HepG2 (cell line): Measurements from ENCODE around the gene CSNK1E. TPM values are rescaled to one million over a fixed set of nuclear protein-coding genes. Genes with fewer than 3 reads are reported as not detected.

ENCODE experiments used
- GMEB1 ChIP-seq: sonication (generic); formaldehyde crosslinking; IDR thresholded peaks from 2 replicates; pipeline ENCODE4 v1.5.1; 2020; ENCODE audit warnings: missing genetic modification reagents, mild to moderate bottlenecking, borderline replicate concordance
- IKZF1 ChIP-seq: fragments of 450-650 bp; IDR thresholded peaks from 2 replicates; pipeline ENCODE4 v1.7.1; 2016
- KDM5B ChIP-seq: sonication (generic); formaldehyde crosslinking; IDR thresholded peaks from 2 replicates; pipeline ENCODE4 v1.4.0; 2020; ENCODE audit warnings: missing genetic modification reagents, mild to moderate bottlenecking, borderline replicate concordance
- KDM6A ChIP-seq: IDR thresholded peaks from 2 replicates; pipeline ENCODE4 v1.6.1; 2016; ENCODE audit warnings: low read depth
- KMT2A ChIP-seq: sonication (generic); formaldehyde crosslinking; IDR thresholded peaks from 2 replicates; pipeline ENCODE4 v1.4.0; 2020; ENCODE audit warnings: missing genetic modification reagents
- MYPOP ChIP-seq: sonication (generic); formaldehyde crosslinking; IDR thresholded peaks from 2 replicates; pipeline ENCODE4 v1.8.1; 2023; ENCODE audit warnings: mild to moderate bottlenecking, moderate library complexity, missing genetic modification reagents
- POLR2AphosphoS5 ChIP-seq: IDR thresholded peaks from 2 replicates; pipeline ENCODE4 v1.6.1; 2012; ENCODE audit warnings: low read depth, low read length
- SRF ChIP-seq: IDR thresholded peaks from 2 replicates; pipeline ENCODE4 v1.6.1; 2011; ENCODE audit warnings: mild to moderate bottlenecking, low read depth, low read length, moderate library complexity
- TEAD3 ChIP-seq: optimal IDR thresholded peaks from 2 replicates; pipeline ENCODE3; 2016; ENCODE audit warnings: borderline replicate concordance
- TGIF2 ChIP-seq: IDR thresholded peaks from 2 replicates; pipeline ENCODE4 v1.6.1; 2016; ENCODE audit warnings: control low read depth, missing compliant biosample characterization
- ZNF143 ChIP-seq: sonication (generic); formaldehyde crosslinking; IDR thresholded peaks from 2 replicates; pipeline ENCODE4 v1.4.0; 2020; ENCODE audit warnings: missing genetic modification reagents
- ZNF235 ChIP-seq: sonication (generic); formaldehyde crosslinking; IDR thresholded peaks from 2 replicates; pipeline ENCODE4 v1.8.1; 2023; ENCODE audit warnings: mild to moderate bottlenecking, missing genetic modification reagents, borderline replicate concordance
- ZNF263 ChIP-seq: sonication (generic); formaldehyde crosslinking; IDR thresholded peaks from 2 replicates; pipeline ENCODE4 v1.4.0; 2020; ENCODE audit warnings: missing genetic modification reagents
- polyA plus RNA-seq, 8 experiments: library from polyadenylated mRNA; depleted of rRNA in 3 of 8; stranded (reverse) in 7 of 8; unstranded in 1 of 8; fragments of >200 nt; fragmentation: Illumina TruSeq in 4 of 8; extraction: Trizol in 4 of 8; gene quantifications; 2 replicates each; pipeline versions ENCODE4 v1.2.1 to v1.2.3, GENCODE V29; 2011 to 2016; ENCODE audit warnings: low read depth in 4 of 8, missing spikeins in 1 of 8, mixed read lengths in 1 of 8; ENCODE audit not compliant: insufficient read depth in 1 of 8
- total RNA-seq, 5 experiments: library from RNA; depleted of rRNA; stranded (reverse); fragments of >200 nt; fragmentation: Illumina TruSeq; extraction: Trizol; gene quantifications; 2 replicates each; pipeline ENCODE4 v1.2.3, GENCODE V29; 2016; ENCODE audit warnings: low read depth in 1 of 5
- TF ChIP-seq, protein P1 (sequence below): sonication (generic); formaldehyde crosslinking; IDR thresholded peaks from 2 replicates; pipeline ENCODE4 v1.9.0; 2021; ENCODE audit warnings: mild to moderate bottlenecking, missing genetic modification reagents
- TF ChIP-seq, protein P2 (sequence below): IDR thresholded peaks from 2 replicates; pipeline ENCODE4 v1.6.1; 2018; ENCODE audit warnings: missing genetic modification reagents, mild to moderate bottlenecking, missing compliant biosample characterization
- TF ChIP-seq, protein P3 (sequence below): sonication (generic); formaldehyde crosslinking; IDR thresholded peaks from 2 replicates; pipeline ENCODE4 v1.4.0; 2020; ENCODE audit warnings: missing genetic modification reagents
- TF ChIP-seq, protein P4 (sequence below): sonication (generic); formaldehyde crosslinking; IDR thresholded peaks from 2 replicates; pipeline ENCODE4 v1.5.0; 2020; ENCODE audit warnings: missing genetic modification reagents

CSNK1E gene
- total and polyA plus RNA-seq, 2 of the 13 experiments (the other 11 are each of a cell fraction or from before 2014, with no cell fraction given): 34.7 to 129 TPM

- TF ChIP-seq KDM6A (CRISPR knock-in tag) (no peak), POLR2AphosphoS5 (peak; percentile 71), MYPOP (no peak), SRF (no peak), ZNF143 (CRISPR knock-in tag) (no peak), ZNF263 (peak; percentile 98), TGIF2 (CRISPR knock-in tag) (peak; percentile 60; the same call in 1 of the 2 replicates), KDM5B (CRISPR knock-in tag) (no peak), ZNF235 (CRISPR knock-in tag) (no peak), GMEB1 (CRISPR knock-in tag) (no peak; the same call in 1 of the 2 replicates), TEAD3 (CRISPR knock-in tag) (peak; percentile 64), KMT2A (CRISPR knock-in tag) (0 out of 2 replicates have a peak, but pooled peaks have one; percentile 21), IKZF1 (no peak)
- TF ChIP-seq, protein P1, sequence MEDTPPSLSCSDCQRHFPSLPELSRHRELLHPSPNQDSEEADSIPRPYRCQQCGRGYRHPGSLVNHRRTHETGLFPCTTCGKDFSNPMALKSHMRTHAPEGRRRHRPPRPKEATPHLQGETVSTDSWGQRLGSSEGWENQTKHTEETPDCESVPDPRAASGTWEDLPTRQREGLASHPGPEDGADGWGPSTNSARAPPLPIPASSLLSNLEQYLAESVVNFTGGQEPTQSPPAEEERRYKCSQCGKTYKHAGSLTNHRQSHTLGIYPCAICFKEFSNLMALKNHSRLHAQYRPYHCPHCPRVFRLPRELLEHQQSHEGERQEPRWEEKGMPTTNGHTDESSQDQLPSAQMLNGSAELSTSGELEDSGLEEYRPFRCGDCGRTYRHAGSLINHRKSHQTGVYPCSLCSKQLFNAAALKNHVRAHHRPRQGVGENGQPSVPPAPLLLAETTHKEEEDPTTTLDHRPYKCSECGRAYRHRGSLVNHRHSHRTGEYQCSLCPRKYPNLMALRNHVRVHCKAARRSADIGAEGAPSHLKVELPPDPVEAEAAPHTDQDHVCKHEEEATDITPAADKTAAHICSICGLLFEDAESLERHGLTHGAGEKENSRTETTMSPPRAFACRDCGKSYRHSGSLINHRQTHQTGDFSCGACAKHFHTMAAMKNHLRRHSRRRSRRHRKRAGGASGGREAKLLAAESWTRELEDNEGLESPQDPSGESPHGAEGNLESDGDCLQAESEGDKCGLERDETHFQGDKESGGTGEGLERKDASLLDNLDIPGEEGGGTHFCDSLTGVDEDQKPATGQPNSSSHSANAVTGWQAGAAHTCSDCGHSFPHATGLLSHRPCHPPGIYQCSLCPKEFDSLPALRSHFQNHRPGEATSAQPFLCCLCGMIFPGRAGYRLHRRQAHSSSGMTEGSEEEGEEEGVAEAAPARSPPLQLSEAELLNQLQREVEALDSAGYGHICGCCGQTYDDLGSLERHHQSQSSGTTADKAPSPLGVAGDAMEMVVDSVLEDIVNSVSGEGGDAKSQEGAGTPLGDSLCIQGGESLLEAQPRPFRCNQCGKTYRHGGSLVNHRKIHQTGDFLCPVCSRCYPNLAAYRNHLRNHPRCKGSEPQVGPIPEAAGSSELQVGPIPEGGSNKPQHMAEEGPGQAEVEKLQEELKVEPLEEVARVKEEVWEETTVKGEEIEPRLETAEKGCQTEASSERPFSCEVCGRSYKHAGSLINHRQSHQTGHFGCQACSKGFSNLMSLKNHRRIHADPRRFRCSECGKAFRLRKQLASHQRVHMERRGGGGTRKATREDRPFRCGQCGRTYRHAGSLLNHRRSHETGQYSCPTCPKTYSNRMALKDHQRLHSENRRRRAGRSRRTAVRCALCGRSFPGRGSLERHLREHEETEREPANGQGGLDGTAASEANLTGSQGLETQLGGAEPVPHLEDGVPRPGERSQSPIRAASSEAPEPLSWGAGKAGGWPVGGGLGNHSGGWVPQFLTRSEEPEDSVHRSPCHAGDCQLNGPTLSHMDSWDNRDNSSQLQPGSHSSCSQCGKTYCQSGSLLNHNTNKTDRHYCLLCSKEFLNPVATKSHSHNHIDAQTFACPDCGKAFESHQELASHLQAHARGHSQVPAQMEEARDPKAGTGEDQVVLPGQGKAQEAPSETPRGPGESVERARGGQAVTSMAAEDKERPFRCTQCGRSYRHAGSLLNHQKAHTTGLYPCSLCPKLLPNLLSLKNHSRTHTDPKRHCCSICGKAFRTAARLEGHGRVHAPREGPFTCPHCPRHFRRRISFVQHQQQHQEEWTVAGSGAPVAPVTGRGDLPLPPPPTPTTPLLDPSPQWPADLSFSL (CRISPR knock-in tag): peak; percentile 84; the same call in 1 of the 2 replicates
- TF ChIP-seq, protein P2, sequence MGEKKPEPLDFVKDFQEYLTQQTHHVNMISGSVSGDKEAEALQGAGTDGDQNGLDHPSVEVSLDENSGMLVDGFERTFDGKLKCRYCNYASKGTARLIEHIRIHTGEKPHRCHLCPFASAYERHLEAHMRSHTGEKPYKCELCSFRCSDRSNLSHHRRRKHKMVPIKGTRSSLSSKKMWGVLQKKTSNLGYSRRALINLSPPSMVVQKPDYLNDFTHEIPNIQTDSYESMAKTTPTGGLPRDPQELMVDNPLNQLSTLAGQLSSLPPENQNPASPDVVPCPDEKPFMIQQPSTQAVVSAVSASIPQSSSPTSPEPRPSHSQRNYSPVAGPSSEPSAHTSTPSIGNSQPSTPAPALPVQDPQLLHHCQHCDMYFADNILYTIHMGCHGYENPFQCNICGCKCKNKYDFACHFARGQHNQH (CRISPR knock-in tag): peak; percentile 58; the same call in 1 of the 2 replicates
- TF ChIP-seq, protein P3, sequence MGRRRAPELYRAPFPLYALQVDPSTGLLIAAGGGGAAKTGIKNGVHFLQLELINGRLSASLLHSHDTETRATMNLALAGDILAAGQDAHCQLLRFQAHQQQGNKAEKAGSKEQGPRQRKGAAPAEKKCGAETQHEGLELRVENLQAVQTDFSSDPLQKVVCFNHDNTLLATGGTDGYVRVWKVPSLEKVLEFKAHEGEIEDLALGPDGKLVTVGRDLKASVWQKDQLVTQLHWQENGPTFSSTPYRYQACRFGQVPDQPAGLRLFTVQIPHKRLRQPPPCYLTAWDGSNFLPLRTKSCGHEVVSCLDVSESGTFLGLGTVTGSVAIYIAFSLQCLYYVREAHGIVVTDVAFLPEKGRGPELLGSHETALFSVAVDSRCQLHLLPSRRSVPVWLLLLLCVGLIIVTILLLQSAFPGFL (CRISPR knock-in tag): no peak
- TF ChIP-seq, protein P4, sequence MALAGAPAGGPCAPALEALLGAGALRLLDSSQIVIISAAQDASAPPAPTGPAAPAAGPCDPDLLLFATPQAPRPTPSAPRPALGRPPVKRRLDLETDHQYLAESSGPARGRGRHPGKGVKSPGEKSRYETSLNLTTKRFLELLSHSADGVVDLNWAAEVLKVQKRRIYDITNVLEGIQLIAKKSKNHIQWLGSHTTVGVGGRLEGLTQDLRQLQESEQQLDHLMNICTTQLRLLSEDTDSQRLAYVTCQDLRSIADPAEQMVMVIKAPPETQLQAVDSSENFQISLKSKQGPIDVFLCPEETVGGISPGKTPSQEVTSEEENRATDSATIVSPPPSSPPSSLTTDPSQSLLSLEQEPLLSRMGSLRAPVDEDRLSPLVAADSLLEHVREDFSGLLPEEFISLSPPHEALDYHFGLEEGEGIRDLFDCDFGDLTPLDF (CRISPR knock-in tag): no peak
Measured at GRCh38 chr22:38317995-38318715, 922 bp upstream of the CSNK1E start (continued).
